MM.1S (cell line): Measurements from ENCODE around the gene UGT1A5.

ENCODE experiments used
- EZH2 ChIP-seq: fragments of 300-600 bp; sonication (generic); optimal IDR thresholded peaks from 2 replicates; pipeline ENCODE3; 2017; ENCODE audit warnings: low read depth, mild to moderate bottlenecking, antibody characterized with exemption, low read length, mixed read lengths
- EZH2phosphoT487 ChIP-seq: fragments of 300-600 bp; sonication (generic); IDR thresholded peaks from 2 replicates; pipeline ENCODE4 v1.6.1; 2018; ENCODE audit warnings: antibody characterized with exemption, low read length
- TF ChIP-seq, protein P1 (sequence below): fragments of 300-600 bp; sonication (generic); IDR thresholded peaks from 2 replicates; pipeline ENCODE4 v1.5.1; 2016; ENCODE audit warnings: antibody characterized with exemption, low read length, mixed read lengths

DNA sequence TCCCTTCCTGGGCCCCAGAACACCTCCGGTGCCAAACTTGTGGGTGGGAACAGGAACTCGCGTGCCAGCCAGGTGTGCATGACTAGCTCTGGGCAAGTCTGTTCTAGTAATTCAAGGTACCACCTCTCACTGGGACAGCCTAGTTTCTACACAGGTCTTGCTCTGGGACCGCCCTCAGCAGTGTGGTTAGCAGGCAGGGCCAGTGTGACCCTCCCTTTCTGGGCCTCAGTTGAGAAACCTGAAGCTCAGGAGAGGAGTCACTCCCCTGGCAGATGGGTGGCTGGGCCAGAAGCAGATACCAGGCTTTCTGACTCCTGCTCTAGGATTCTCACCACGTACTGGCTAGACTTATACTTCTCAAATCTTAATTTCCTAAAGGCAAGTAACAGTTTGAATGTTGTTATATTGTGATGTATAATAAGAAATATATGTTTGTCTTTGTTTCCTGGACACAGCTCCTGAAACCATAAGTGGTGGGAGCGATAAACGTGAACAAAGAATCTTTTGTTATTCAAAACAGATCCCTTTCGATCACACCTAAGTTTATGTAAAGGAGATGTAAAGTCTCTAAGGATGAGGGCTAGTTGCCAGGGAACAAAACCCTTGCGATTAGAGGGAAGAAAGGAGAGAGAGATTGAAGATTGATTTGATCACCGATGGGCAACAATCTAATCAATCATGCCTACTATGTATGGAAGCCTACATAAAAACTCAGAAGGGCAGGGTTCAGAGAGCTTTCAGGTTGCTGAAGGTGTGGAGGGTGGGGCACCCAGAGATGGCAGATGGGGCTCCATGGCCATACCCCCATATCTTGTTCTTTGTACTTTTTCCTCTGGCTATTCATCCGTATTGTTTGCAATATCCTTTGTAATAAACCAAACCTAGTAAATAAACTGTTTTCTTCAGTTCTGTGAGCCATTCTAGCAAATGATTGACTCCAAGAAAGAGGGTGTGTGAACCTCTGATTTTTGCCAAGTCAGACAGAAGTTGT is 21.0 kb upstream of the UGT1A5 start:
- TF ChIP-seq, protein P1, sequence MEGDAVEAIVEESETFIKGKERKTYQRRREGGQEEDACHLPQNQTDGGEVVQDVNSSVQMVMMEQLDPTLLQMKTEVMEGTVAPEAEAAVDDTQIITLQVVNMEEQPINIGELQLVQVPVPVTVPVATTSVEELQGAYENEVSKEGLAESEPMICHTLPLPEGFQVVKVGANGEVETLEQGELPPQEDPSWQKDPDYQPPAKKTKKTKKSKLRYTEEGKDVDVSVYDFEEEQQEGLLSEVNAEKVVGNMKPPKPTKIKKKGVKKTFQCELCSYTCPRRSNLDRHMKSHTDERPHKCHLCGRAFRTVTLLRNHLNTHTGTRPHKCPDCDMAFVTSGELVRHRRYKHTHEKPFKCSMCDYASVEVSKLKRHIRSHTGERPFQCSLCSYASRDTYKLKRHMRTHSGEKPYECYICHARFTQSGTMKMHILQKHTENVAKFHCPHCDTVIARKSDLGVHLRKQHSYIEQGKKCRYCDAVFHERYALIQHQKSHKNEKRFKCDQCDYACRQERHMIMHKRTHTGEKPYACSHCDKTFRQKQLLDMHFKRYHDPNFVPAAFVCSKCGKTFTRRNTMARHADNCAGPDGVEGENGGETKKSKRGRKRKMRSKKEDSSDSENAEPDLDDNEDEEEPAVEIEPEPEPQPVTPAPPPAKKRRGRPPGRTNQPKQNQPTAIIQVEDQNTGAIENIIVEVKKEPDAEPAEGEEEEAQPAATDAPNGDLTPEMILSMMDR: no peak
- no peak for TF ChIP-seq EZH2phosphoT487
- TF ChIP-seq EZH2: no peak
